Activated CD8-positive, alpha-beta memory T cell treated with anti-CD3 and anti-CD28 coated beads for 36 hours (primary cell): ENCODE results near the gene DEFB110. TPM values are rescaled to one million over a fixed set of nuclear protein-coding genes. Genes with fewer than 3 reads are reported as not detected.

Experiments
- CTCF ChIA-PET: fragments of 350-600 bp; sonication (Branson Sonifier 250); formaldehyde crosslinking; loops from one replicate; lab custom pipeline; 2021; ENCODE audit warnings: antibody characterized with exemption; lab: Charles Lee
- POLR2A ChIA-PET: fragments of 350-600 bp; sonication (Branson Sonifier 250); formaldehyde crosslinking; loops from one replicate; lab custom pipeline; 2021; ENCODE audit warnings: antibody characterized with exemption; lab: Charles Lee
- total RNA-seq, 2 experiments: library from RNA; stranded (reverse); gene quantifications; one replicate each; pipeline ENCODE4 v1.2.3, GENCODE V29; 2021

DEFB110 gene
- not detected for total RNA-seq

DNA sequence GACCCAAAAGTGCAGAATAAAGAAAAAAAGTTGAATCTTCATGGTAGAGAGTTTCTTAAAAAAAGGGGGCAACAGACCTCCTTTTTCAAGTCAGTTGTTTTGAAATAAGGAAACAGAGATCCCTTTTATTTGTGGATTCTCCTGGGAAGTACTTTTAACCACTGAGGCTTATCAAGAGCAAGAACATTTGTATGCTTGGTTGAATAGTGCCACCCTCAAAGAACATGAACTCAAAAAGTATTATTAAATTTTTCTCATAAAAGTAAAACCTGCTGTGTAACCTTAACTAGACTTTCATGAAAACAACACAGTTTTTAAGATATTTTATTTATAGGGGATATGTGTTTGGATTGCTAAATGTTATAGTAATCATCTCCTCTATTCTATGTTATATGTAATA, at the start of gene DEFB110:
Gene DEFB110, minus strand, starts transcription at position 101 of the 400 bp plus-strand sequence. Its CDS starts 59 bp downstream, at position 42.
- CTCF ChIA-PET = no interaction called here

DNA sequence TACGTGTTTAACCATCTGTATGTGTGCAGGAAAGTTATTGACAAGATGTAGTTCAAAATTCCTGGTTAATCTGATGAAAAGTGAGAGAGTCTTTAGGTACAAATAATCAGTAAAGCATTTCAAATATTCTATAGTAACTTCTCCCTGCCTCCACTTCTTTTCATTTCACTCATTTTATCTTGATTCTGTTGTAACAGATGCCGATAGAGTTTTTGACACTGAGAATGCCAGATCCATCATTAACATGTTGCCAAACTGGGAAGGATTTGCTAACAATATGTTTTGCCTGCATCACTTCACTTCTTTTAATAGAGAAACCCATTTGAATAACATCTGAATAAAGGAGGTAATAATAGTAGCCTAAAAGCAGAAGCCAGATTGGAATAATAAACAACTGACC, 48.3 kb upstream of the DEFB110 start:
- CTCF ChIA-PET = no interaction called here
- POLR2A ChIA-PET = no interaction called here

More for the DNA sequence above, at the start of gene DEFB110:
- POLR2A ChIA-PET = no interaction called here

DNA sequence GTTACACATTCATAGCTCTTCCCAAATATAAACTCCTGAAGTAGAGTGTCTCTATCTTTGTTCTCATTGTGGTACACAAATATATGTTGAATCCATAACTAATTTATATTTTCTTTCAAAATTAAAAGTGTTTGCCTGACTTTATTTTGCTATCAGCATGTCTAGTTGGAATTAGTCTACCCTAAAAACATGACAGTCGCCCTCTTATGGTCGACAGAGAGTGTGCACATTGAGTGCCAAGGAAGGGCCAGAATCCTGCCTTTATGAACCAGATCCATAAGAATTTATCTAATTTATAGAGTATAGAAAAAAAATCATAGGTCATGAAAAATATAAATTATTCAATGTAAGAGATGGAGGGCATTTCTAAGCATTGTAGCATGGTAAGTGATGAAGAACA, 40.3 kb upstream of the DEFB110 start:
- ChIA-PET POLR2A (no interaction called here), CTCF (no interaction called here)

DNA sequence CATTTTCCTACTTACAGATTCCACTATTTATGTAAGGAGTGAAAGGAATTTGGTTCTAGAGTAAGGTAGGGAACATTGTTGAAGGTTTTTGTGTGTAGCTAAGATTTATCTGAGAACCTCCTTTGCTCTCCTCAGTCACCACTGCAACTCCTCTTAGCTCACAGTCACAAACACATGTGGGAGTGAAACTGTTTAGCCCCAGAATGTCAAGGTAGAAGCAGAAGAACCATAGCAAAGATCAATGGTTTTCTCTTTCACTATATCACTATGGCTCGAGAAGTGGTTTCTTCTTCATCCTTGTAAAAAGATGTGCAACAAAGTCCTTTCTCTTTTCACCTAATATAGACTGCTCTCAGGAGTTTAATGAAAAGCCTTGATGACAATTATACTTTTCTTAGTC, 34.4 kb upstream of the DEFB110 start:
- POLR2A ChIA-PET = no interaction called here
- CTCF ChIA-PET = no interaction called here

DNA sequence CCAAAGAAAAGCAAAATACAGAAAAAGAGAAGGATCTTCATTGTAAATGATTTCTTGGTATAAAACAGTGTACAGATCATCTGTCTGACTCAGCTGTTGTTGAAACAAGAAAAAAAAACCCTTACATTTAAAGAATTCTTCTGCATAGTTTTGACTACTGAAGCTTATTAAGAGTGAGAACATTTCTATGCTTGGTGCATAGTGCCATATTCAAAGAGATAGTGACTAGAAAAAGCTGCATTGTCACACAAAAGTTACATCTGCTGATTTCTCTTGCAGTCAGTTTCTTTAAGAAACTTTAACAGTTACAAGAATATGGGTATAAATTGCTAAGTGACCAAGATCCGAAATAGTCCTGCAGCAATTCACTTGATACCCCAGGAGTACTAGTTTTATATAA, 28.0 kb upstream of the DEFB110 start, which contains the start of gene DEFB112:
Gene DEFB112, minus strand, starts transcription at position 101 of the 400 bp plus-strand sequence. Its CDS starts 60 bp downstream, at position 41.
- POLR2A ChIA-PET = no interaction called here
- CTCF ChIA-PET = no interaction called here

DNA sequence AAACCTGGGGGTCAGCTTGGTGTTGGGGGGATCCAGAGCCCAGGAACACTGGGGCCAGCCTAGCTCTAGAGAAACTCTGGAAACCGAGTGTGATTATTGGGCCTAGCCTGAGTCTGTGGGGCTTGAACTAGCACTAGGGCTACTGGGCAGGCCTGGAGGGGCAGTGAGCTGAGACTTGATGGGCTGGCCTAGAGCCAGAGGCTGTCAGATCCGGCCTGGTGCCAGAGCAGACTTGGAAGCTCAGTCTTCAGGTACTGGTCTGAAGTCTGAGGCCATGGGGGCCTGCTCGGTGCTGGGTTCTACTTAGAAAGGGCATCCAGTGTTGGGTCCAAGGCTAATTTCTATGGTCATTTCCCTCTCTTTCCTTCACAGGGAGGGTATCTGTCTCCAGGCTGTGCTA, 25.2 kb upstream of the DEFB110 start:
- ChIA-PET CTCF (no interaction called here), POLR2A (no interaction called here)

DNA sequence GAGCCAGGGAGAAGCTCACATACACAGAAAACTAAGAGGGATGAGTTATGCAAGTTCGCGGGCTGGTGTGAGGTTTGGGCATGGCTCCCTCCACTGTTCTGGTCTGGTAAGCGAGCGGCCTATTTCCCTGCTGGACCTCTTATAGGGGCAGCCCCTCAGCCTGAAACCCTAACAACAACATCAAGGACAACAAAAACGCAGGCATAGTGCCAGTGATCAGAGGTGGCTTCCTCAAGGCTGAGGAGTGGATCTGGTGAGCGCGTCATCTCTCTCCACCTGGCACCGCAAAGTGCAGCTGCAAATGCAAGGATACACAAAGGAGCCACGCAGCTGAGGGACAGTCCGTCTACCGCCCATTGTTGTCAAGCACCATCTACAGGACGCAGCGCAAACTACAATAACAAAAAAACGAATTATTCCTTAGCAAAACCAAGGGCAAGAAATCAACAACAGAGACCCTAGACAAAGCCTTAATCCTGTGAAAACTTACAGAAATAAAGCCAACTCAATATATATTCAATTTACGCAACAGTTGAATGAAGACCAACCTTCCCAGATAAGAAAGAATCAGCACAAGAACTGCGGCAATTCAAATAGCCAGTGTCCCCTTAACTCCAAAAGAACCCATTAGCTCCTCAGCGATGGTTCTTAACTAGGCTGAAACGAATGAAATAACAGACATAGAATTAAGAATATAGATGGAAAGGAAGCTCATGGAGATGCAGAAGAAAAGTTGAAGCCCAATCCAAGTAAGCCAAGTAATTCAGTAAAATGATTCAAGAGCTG, 9.2 kb upstream of the DEFB110 start:
- ChIA-PET POLR2A (no interaction called here), CTCF (no interaction called here)

DNA sequence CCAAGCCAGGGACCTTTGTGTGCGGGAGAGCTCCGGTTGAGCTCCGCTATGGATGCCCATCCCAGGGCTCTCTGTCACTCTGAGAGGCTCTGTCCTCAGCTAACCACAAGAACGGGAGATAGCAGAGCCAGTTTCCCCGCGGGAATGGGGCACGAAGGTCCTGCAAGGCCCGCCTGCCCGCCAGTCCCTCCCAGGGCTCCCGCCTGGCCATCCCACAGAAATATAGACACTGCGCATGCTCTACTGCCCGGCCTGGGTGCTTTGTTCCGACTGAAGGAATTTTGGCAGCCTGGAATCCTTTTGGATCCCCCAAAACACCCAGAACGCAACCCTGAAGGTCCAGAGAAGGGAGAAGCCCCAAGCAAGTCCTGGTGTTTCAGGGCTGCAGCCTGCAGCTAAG, 8.6 kb upstream of the DEFB110 start:
- CTCF ChIA-PET = no interaction called here

DNA sequence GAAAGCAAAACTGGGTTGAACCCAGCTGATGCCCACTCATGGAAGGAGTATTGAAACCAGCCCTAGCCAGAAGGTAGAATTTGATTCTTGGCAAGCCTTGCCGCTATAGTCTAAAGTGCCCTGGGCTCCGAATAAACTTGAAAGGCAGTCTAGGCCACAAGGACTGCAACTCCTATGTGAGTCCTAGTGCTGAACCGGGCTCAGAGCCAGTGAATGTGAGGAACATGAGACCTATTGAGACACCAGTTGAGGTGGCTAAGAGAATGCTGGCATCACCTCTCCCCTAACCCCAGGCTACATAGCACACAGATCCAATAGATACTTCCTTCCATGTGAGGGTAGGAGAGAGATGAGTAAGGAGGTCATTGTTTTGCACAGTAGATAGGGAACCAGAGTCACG, 3.5 kb upstream of the DEFB110 start:
- CTCF ChIA-PET = no interaction called here

More for the DNA sequence above, 8.6 kb upstream of the DEFB110 start:
- POLR2A ChIA-PET = no interaction called here

DNA sequence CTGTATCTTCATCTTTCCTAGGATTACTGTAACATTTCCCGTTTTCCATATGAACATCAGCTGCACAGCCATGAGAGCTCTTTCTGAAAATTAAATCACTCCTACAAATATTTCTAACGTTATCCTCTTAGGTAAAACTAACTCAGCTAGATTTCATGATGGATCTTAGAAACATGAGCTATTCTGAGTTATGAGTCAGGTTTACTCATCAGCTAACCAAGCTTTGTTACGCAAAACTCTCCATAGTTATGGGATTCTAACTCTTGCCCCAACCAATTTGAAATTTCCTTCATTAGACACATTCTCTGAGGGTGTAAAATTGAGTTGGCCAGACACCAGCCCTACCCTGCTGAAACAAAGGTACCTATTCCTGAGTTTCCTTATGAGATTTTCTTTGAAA, 14.0 kb downstream of the DEFB110 start:
- ChIA-PET POLR2A (no interaction called here), CTCF (no interaction called here)

More for the DNA sequence above, 3.5 kb upstream of the DEFB110 start:
- POLR2A ChIA-PET = no interaction called here

DNA sequence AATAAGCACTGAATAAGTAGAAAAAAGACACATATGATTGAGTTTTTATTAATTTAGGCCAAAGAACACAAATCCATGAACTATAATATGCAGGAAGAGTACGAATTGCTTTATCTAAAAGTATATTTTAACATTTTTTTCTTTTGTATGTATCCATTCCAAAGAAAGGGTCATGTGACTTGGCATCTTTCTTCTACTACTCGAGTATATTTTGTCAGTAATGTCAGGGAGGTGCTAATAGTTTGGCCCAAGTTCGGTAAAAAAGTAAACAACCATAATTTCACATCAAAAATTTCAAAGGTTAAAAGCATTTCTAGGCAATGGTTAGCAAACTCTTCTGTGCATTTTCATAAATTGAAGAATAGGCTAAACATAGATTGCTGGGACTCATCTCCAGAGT, 18.7 kb downstream of the DEFB110 start:
- POLR2A ChIA-PET = no interaction called here
- CTCF ChIA-PET = no interaction called here

DNA sequence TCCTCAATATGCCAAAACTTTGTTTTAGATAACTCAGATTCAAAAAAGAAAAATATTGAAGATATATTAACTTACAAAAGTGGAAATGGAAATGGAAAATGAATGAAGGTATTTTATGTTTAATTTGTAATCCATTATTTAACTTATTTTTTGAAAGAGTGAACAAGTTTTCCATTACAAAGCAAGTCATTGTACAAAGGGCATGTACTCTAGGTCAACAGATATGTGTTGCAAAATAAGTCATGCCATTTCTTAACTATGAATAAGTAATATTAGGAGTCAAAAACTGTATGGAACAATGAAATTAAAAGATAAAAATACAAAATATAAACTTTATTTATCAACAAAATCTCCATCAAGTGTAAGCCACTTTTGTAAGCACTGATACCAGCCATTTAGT, 26.5 kb downstream of the DEFB110 start:
- POLR2A ChIA-PET = no interaction called here

DNA sequence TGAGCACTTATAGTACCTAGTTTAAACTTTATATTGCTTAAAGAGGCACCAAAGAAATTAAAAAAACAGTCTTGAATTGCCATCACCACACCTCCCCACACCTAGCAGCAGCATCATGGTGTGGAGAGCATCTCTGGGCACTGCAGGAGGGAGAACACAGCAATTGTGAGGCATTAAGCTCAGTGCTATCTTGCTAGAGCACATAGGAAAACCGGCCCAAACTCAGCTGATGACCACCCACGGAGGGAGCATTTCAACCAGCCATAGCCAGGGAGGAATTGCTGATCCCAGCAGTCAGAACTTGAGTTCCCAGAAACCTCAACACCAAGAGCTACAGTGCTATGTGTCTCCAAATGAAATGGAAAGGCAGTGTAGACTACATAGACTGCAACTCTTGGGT, 32.9 kb downstream of the DEFB110 start:
- CTCF ChIA-PET = no interaction called here

More for the DNA sequence above, 26.5 kb downstream of the DEFB110 start:
- CTCF ChIA-PET = no interaction called here

DNA sequence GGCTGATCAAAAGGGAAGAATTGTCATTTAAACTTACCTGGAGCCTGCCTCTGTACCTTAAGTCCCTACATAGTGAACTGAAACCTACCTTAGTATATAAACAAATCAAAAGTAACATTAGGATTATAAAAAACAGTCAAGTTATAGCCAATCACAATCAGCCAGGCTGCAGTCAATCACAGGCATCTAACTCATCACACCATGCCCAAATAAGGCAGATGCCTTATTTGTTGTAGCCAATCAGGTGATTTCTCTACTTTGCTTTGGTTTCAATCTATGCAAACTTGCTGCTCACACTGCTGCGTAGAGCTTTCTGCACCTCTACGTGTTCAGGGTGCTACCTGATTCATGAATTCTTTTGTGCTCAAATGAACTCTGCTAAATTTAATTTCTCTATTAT, 34.0 kb downstream of the DEFB110 start:
- CTCF ChIA-PET = no interaction called here
- POLR2A ChIA-PET = no interaction called here

More for the DNA sequence above, 32.9 kb downstream of the DEFB110 start:
- POLR2A ChIA-PET = no interaction called here

DNA sequence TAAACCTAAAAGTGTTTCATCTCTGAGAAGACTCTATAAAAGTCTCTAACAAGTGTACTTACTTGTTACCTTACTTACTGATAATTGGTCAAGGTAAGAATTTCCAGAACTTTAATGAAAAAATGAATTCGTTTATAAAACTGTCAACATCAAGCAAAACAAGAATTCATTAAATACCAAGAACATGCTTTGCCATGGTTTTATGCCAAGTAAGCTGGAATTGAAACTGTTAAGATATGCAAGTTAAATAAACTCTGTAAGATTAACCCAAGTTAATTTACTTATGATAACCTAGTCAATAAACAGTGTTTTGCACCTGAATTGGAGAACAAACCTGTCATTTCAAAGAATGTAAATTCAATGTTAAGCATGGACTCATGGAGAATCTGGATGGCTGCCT, 35.2 kb downstream of the DEFB110 start:
- POLR2A ChIA-PET = no interaction called here
- CTCF ChIA-PET = no interaction called here

DNA sequence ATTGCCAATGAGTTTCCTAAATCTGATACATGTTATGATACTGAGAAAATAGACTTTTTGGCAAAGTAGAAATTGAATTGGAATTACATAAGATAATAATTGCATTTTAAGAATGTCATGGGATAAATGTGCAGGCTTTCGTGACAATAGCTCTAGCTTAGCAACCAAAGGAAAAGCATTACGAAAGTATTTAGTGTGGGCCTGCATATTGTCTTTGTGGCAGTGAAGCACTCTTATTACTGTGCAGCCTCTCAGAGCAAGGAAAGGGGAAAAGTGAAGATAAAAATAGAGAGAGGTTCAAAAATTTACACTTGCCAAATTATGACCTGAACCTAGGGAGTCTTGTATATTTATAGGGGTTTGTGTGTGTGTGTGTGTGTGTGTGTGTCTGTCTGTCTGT, 39.7 kb downstream of the DEFB110 start:
- CTCF ChIA-PET = no interaction called here

DNA sequence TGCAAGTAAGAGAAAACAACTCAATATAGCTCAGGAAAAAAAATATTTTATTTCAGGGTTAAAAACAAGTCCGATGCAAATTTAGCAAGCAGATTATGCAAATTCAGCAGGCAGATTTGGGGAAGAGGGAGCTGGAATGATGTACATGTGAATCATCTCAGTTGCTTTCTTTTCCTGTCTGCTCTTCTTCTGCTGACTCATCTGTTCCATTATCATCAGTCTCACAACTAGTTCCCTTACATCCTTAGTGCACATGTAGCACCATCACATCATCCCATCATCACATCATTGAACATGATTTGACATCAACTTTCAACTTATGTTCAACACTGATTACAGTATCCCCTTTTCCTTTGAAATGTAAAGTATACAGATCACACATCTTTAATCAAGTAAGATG, 40.9 kb downstream of the DEFB110 start:
- ChIA-PET POLR2A (no interaction called here), CTCF (no interaction called here)

More for the DNA sequence above, 39.7 kb downstream of the DEFB110 start:
- POLR2A ChIA-PET = no interaction called here

DNA sequence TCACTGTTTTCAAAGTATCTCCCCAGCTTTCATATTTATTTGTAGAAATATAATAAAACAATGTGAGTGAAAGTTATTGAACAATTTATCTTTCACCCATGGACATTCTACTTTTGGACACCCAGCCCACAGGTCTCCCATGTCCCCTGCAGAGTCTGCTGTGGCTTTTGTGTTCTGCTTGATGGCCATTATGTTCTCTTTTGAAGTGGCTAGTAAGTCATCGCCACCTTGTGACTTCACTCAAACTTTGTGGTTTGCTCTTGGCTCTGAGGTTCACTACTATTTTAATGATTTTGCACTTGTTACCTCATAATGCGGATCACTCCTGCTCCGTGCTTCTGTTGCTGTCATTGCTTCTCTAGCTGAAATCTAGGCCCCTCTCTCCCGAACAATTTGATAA, 42.2 kb downstream of the DEFB110 start:
- POLR2A ChIA-PET = no interaction called here
- CTCF ChIA-PET = no interaction called here

DNA sequence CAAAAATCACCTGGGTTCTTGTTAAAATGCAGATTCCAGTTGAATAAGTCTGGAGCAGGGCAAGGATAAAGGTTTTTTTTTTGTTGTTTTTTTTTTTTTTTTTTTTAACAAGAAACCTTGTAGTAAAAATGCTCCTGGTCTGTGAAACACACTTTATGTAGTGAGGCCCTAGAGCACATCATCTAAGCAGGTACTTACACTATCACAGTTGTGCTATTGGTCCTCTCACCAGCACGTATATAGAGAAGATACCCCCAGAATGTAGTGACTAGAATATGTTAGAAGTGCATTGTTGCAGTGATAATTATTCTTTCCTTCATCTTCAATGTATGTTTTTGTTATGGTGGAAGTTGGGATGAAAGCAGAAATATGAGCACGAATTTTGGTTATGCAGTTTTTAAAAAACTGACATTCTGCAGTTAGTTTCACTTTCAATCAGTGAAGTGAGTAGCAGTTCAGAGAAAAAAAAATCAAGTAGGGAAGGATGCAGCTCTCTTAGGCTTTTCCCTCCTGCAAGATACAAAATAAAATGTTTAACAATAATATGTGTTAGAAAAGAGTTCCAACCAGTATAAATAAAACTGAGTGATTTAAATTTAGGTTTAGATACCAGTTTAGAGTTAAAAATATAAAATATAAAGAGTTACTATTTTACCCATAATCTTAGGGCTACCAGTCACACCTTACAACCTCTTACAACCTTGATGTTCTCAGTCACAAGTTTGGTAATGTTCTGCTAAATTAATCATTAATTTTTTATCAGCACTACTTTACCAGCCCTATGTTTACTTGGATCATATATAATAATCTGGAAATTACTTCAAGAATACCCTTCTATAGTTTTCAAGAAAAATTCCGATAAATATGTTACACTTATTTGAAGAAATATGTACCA, 43.2 kb downstream of the DEFB110 start:
- POLR2A ChIA-PET = no interaction called here
- CTCF ChIA-PET = no interaction called here

DNA sequence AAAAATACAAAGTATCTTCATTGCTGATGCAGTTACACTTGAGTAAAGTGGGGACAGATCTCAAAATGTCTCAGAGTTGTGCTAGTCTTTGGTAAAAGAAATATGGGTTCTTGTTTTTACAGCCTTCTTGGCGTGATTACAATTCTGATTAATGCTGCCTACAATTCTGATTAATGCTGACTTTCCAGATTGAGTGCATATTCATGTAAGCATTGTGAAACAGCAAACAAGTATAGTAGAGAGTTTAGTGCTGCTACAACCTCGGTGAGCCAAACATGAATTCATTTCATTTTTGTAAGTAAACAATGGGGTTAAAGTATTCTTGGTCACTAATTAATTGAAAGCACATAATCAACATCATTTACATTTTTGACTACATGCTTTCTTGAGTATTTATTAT, 52.2 kb downstream of the DEFB110 start, which contains the start of gene DEFB113:
Gene DEFB113, minus strand, starts transcription at position 21 of the 400 bp plus-strand sequence. Its CDS starts 0 bp downstream, at position 21.
- ChIA-PET POLR2A (no interaction called here), CTCF (no interaction called here)
